ENCODE measurements around the gene EPHB2.

The EPHB2 gene

GRCh38 chr1:22722901-22723550, 12.4 kb downstream of the EPHB2 start:
- no peak for DNase-seq

- no peak for DNase-seq
Observed at GRCh38 chr1:22727873-22728272, 17.2 kb downstream of the EPHB2 start.

- DNase-seq, result no peak
Observed at GRCh38 chr1:22728751-22729399, 18.2 kb downstream of the EPHB2 start.

- no peak for DNase-seq
Observed at GRCh38 chr1:22729400-22729773, 18.7 kb downstream of the EPHB2 start.

- DNase-seq, result no peak
Observed at GRCh38 chr1:22729912-22730311, 19.3 kb downstream of the EPHB2 start.

- peak in 1 of 2 donors; percentile 17 for DNase-seq
Observed at GRCh38 chr1:22731924-22732720, 21.5 kb downstream of the EPHB2 start.

GRCh38 chr1:22733643-22734042, 23.0 kb downstream of the EPHB2 start:
- no peak for DNase-seq

- no peak for DNase-seq
Observed at GRCh38 chr1:22736501-22737080, 26.0 kb downstream of the EPHB2 start.

GRCh38 chr1:22737374-22738068, 26.9 kb downstream of the EPHB2 start:
- DNase-seq, result no peak

- DNase-seq, result peak in 1 of 2 donors; percentile 22
Observed at GRCh38 chr1:22738069-22738435, 27.4 kb downstream of the EPHB2 start.

GRCh38 chr1:22738522-22738921, 27.9 kb downstream of the EPHB2 start:
- no peak for DNase-seq

- DNase-seq, result peak; percentile 29 to 56
Observed at GRCh38 chr1:22739648-22740385, 29.2 kb downstream of the EPHB2 start.

- no peak for DNase-seq
Observed at GRCh38 chr1:22741118-22741517, 30.5 kb downstream of the EPHB2 start.

GRCh38 chr1:22745669-22746585, 35.3 kb downstream of the EPHB2 start:
- peak; percentile 87 to 93 for DNase-seq

GRCh38 chr1:22747021-22747734, 36.5 kb downstream of the EPHB2 start:
- no peak for DNase-seq

- no peak for DNase-seq
Observed at GRCh38 chr1:22747735-22748073, 37.1 kb downstream of the EPHB2 start.

GRCh38 chr1:22749503-22749902, 38.9 kb downstream of the EPHB2 start:
- no peak for DNase-seq

- DNase-seq, result peak; percentile 81 to 84
Observed at GRCh38 chr1:22749919-22750684, 39.5 kb downstream of the EPHB2 start.

- no peak for DNase-seq
Observed at GRCh38 chr1:22750685-22751051, 40.0 kb downstream of the EPHB2 start.

GRCh38 chr1:22751124-22751531, 40.5 kb downstream of the EPHB2 start:
- no peak for DNase-seq
